SK-N-MC (cell line): Measurements from ENCODE around the gene ENPP5.

Experiments used
- DNase-seq: peaks from one replicate; pipeline ENCODE4 v3.0.0-alpha.2; 2011; ENCODE audit warnings: low read depth, low spot score
- H3K27ac ChIP-seq: fragments of 200-600 bp; sonication (generic); 2 replicates; pipeline ENCODE4 v1.5.1; 2016; ENCODE audit warnings: mixed run types
- H3K36me3 ChIP-seq: fragments of 200-600 bp; sonication (generic); 2 replicates; pipeline ENCODE4 v1.6.1; 2017; ENCODE audit warnings: antibody characterized with exemption, low read length, mixed read lengths; ENCODE audit not compliant: insufficient read depth
- H3K4me3 ChIP-seq: fragments of 200-600 bp; sonication (generic); 2 replicates; pipeline ENCODE4 v1.5.1; 2016
- H3K9ac ChIP-seq: fragments of 200-600 bp; sonication (generic); 2 replicates; pipeline ENCODE4 v1.8.0; 2017; ENCODE audit warnings: mixed run types, mixed read lengths; ENCODE audit not compliant: insufficient read length
- H3K9me3 ChIP-seq: fragments of 200-600 bp; sonication (generic); 2 replicates; pipeline ENCODE4 v1.6.1; 2017; ENCODE audit warnings: low read depth, mild to moderate bottlenecking, antibody characterized with exemption, low read length, moderate library complexity, mixed read lengths
- EZH2 ChIP-seq: fragments of 200-600 bp; sonication (generic); IDR thresholded peaks from one replicate; pipeline ENCODE4 v1.6.1; 2017; ENCODE audit warnings: antibody characterized with exemption
- FOXP2 ChIP-seq: optimal IDR thresholded peaks from 2 replicates; pipeline ENCODE3; 2011; ENCODE audit warnings: mild to moderate bottlenecking, moderate library complexity; ENCODE audit not compliant: insufficient read depth; ENCODE audit errors: extremely low read length, control extremely low read depth
- POLR2AphosphoS5 ChIP-seq: IDR thresholded peaks from 2 replicates; pipeline ENCODE4 v1.6.1; 2012; ENCODE audit warnings: mild to moderate bottlenecking, low read depth, low read length, borderline replicate concordance

The ENPP5 gene

GRCh38 chr6:46210294-46210693 is 39.5 kb upstream of the ENPP5 start:
- Histone ChIP-seq H3K9me3 (no peaks in the 10 kb centered on the region), H3K4me3 (no peak overlapping the region), H3K9ac (no peak overlapping the region), H3K36me3 (no peaks in the 10 kb centered on the region), H3K27ac (no peak overlapping the region)
- TF ChIP-seq FOXP2 (no peak), POLR2AphosphoS5 (no peak), EZH2 (no peak)
- no peak for DNase-seq

GRCh38 chr6:46208303-46208702 is 37.5 kb upstream of the ENPP5 start:
- TF ChIP-seq FOXP2 (no peak), EZH2 (no peak), POLR2AphosphoS5 (no peak)
- Histone ChIP-seq H3K9me3 (no peaks in the 10 kb centered on the region), H3K36me3 (no peaks in the 10 kb centered on the region), H3K9ac (no peak overlapping the region), H3K27ac (no peak overlapping the region), H3K4me3 (no peak overlapping the region)
- no peak for DNase-seq

GRCh38 chr6:46207174-46207573 is 36.4 kb upstream of the ENPP5 start:
- TF ChIP-seq FOXP2 (no peak), POLR2AphosphoS5 (no peak), EZH2 (no peak)
- Histone ChIP-seq H3K9ac (no peak overlapping the region), H3K4me3 (no peak overlapping the region), H3K9me3 (no peaks in the 10 kb centered on the region), H3K36me3 (no peaks in the 10 kb centered on the region), H3K27ac (no peak overlapping the region)
- no peak for DNase-seq

DNA sequence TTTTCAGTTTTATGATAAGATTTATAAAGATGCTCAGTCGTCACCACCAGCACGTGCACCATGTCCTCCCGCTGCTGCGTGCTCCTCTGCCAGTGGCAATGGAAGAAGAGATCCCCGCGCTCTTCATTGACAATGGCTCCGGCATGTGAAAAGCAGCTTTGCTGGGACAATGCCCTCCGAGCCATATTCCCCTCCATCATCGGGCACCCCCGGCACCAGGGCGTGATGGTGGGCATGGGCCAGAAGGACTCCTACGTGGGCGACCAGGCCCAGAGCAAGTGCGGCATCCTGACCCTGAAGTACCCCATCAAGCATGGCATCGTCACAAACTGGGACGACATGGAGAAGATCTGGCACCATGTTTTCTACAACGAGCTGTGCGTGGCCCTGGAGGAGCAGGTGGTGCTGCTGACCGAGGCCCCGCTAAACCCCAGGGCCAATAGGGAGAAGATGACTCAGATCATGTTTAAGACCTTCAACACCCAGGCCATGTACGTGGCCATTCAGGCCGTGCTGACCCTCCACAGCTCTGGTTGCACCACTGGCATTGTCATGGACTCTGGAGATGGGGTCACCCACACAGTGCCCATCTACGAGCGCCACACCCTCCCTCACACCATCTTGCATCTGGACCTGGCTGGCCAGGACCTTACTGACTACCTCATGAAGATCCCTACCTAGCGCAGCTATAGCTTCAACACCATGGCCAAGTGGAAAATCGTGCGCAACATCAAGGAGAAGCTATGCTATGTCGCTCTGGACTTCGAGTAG is 34.3 kb upstream of the ENPP5 start:
- no peak overlapping the region for H3K27ac ChIP-seq
- H3K9ac ChIP-seq, result no peak overlapping the region
- H3K9me3 ChIP-seq, result no peaks in the 10 kb centered on the region
- no peaks in the 10 kb centered on the region for H3K36me3 ChIP-seq
- TF ChIP-seq FOXP2 (no peak), EZH2 (no peak)
- no peak for DNase-seq
- no peak overlapping the region for H3K4me3 ChIP-seq

DNA sequence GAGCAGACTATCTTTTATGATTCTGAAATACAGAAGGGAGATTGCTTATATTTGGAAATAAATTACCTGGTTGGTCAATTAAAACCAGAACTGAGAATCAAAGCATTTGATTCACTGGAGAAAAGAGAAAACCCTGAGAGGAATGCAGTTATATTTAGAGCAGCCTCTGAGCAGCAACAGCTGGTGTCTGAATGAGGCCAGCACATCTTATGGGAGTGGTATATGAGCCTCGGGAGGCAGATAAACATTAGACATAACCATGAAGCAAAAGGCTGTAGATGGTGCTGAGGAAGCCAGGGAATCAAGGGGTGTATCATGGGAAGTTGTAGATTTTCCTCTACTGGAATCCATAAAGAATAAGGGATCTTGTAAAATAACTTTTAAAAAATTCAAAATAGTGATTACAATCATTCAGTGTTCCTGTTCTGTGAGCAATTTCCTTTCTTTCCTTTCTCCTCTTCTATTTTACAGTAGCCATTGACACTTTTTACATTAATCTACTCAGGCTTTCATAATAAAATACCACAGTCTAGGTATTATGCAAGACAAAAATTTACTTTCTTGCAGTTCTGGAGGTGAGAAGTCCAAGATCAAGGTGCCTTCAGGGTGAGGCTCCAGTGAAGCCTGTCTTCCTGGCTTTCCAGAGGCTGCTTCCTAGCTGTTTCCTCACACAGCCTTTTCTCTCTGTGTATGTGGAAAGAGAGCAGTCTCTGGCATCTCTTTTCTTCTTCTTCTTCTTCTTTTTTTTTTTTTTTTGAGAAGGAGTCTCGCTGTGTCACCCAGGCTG is 32.8 kb upstream of the ENPP5 start:
- no peaks in the 10 kb centered on the region for H3K36me3 ChIP-seq
- no peak overlapping the region for H3K9ac ChIP-seq
- no peak overlapping the region for H3K4me3 ChIP-seq
- no peaks in the 10 kb centered on the region for H3K9me3 ChIP-seq
- no peak overlapping the region for H3K27ac ChIP-seq
- TF ChIP-seq EZH2, result no peak
- TF ChIP-seq FOXP2, result no peak
- no peak for TF ChIP-seq POLR2AphosphoS5
- no peak for DNase-seq

- Histone ChIP-seq H3K9me3 (no peaks in the 10 kb centered on the region), H3K4me3 (no peak overlapping the region), H3K36me3 (no peaks in the 10 kb centered on the region), H3K27ac (no peak overlapping the region), H3K9ac (no peak overlapping the region)
- no peak for DNase-seq
- no peak for TF ChIP-seq FOXP2
- no peak for TF ChIP-seq EZH2
- no peak for TF ChIP-seq POLR2AphosphoS5
Measured at GRCh38 chr6:46201702-46202101, 30.9 kb upstream of the ENPP5 start.

DNA sequence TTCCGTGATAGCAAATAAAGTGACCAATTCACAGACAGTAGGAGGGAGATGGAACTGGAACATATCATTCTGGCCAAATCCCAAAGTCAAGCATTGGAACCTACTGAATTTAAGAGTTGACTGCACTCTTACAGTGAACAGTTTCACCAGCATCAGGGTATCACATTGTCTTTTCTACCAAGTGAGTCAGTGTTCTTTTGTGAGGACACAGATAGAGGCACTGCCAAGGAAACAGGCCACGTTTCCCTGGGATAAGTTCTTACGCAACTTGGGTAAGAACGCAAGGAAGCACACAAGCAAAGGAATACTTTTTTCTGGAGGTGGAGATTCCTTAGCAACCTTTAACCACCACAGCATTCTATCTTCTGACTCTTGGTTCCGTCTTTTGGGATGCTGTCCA is 28.6 kb upstream of the ENPP5 start:
- TF ChIP-seq POLR2AphosphoS5 (no peak), FOXP2 (no peak), EZH2 (no peak)
- no peaks in the 10 kb centered on the region for H3K36me3 ChIP-seq
- H3K27ac ChIP-seq, result no peak overlapping the region
- H3K9me3 ChIP-seq, result no peaks in the 10 kb centered on the region
- H3K9ac ChIP-seq, result no peak overlapping the region
- DNase-seq, result no peak
- H3K4me3 ChIP-seq, result no peak overlapping the region

DNA sequence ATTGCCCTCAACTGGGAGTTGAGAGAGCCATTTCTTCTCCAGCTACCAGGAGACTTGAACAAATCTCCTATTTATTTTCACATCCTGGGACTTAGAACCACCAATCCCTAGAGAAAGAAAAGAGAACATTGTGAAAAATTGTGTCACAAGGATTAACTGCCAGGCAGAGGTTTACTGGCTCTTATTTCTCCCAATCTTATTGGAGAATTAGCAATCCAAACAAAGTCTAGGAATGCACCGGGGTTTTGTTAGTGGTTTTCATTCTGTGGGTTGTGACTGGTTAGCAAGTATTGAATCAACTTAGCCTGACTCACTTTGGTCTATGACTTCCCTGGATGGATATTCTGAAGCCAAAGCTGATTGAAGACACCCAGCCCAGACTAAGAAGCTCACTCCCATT is 21.2 kb upstream of the ENPP5 start:
- Histone ChIP-seq H3K4me3 (no peak overlapping the region), H3K9me3 (no peaks in the 10 kb centered on the region), H3K36me3 (no peaks in the 10 kb centered on the region), H3K9ac (no peak overlapping the region), H3K27ac (no peak overlapping the region)
- no peak for DNase-seq
- no peak for TF ChIP-seq POLR2AphosphoS5
- no peak for TF ChIP-seq FOXP2
- TF ChIP-seq EZH2, result no peak

DNA sequence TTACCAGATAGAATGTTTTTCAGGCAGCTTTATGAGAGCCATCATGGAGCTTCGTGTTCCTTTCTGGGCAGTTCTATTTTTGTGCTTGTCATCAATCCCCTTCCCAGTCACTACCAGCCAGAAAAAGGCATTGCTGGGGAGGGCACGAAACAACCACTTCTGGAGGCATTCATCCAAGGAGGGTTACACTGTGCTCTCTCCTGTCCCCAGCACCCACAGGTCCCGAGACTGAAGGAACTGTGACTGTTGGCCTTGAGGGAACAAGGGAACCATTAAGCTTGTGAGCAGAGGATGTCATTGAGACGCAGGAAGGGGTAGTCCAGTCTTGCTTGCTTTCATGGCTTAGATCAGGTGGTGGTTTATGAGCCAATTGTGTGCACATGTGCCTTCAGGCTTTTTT is 20.1 kb upstream of the ENPP5 start:
- H3K36me3 ChIP-seq, result no peaks in the 10 kb centered on the region
- H3K9me3 ChIP-seq, result no peaks in the 10 kb centered on the region
- no peak for TF ChIP-seq POLR2AphosphoS5
- no peak overlapping the region for H3K4me3 ChIP-seq
- no peak for DNase-seq
- H3K27ac ChIP-seq, result no peak overlapping the region
- no peak overlapping the region for H3K9ac ChIP-seq
